HG03457 (cell line): Measurements from ENCODE around the gene CFAP61.

Experiments used
- ATAC-seq: cut with Tn5 transposase; IDR thresholded peaks from one replicate; pipeline ENCODE4 v1.9.1; 2021; ENCODE audit warnings: moderate number of reproducible peaks; ENCODE audit not compliant: unreplicated experiment

CFAP61 gene

GRCh38 chr20:20027284-20027683 is 25.0 kb upstream of the CFAP61 start:
- ATAC-seq: no peak

GRCh38 chr20:20031790-20032189 is 20.5 kb upstream of the CFAP61 start:
- no peak for ATAC-seq

GRCh38 chr20:20034486-20034885 is 17.8 kb upstream of the CFAP61 start:
- no peak for ATAC-seq

- no peak for ATAC-seq
Measured at GRCh38 chr20:20036756-20037155, 15.6 kb upstream of the CFAP61 start.

GRCh38 chr20:20037960-20038359 is 14.4 kb upstream of the CFAP61 start:
- ATAC-seq: no peak

- ATAC-seq: no peak
Measured at GRCh38 chr20:20038586-20038985, 13.7 kb upstream of the CFAP61 start.

- ATAC-seq: no peak
Measured at GRCh38 chr20:20039752-20040387, 12.5 kb upstream of the CFAP61 start.

- no peak for ATAC-seq
Measured at GRCh38 chr20:20051767-20052073, 612 bp upstream of the CFAP61 start.

GRCh38 chr20:20060234-20060998 is 8.1 kb downstream of the CFAP61 start:
- ATAC-seq: no peak

- no peak for ATAC-seq
Measured at GRCh38 chr20:20063941-20064702, 11.8 kb downstream of the CFAP61 start.

GRCh38 chr20:20065361-20065760 is 13.0 kb downstream of the CFAP61 start:
- no peak for ATAC-seq

- no peak for ATAC-seq
Measured at GRCh38 chr20:20070871-20071726, 18.8 kb downstream of the CFAP61 start.

GRCh38 chr20:20073801-20074371 is 21.6 kb downstream of the CFAP61 start:
- no peak for ATAC-seq

- no peak for ATAC-seq
Measured at GRCh38 chr20:20075032-20075431, 22.7 kb downstream of the CFAP61 start.

GRCh38 chr20:20076297-20077065 is 24.1 kb downstream of the CFAP61 start:
- no peak for ATAC-seq

GRCh38 chr20:20078041-20078440 is 25.7 kb downstream of the CFAP61 start:
- no peak for ATAC-seq

GRCh38 chr20:20079102-20079784 is 26.9 kb downstream of the CFAP61 start:
- no peak for ATAC-seq

- no peak for ATAC-seq
Measured at GRCh38 chr20:20083807-20084206, 31.5 kb downstream of the CFAP61 start.

- no peak for ATAC-seq
Measured at GRCh38 chr20:20084296-20084752, 32.0 kb downstream of the CFAP61 start.
